H9 (cell line): ENCODE measurements around the gene DEFB123. TPM values are rescaled to one million over a fixed set of nuclear protein-coding genes. Genes with fewer than 3 reads are reported as not detected.

Experiments
- DNase-seq: peaks from one replicate; pipeline ENCODE4 v3.0.0-alpha.2; 2017
- H2AFZ ChIP-seq: one replicate; pipeline ENCODE4 v1.6.1; 2013; ENCODE audit warnings: mild to moderate bottlenecking, low read length, control low read depth, moderate library complexity
- H2AK5ac ChIP-seq: 2 replicates; pipeline ENCODE4 v1.6.1; 2013; ENCODE audit warnings: low read length, control low read depth, mixed read lengths; ENCODE audit not compliant: insufficient read length
- H2BK120ac ChIP-seq: one replicate; pipeline ENCODE4 v1.6.1; 2013; ENCODE audit warnings: low read depth, mild to moderate bottlenecking, low read length, control low read depth, inconsistent platforms; ENCODE audit not compliant: poor library complexity, severe bottlenecking
- H2BK12ac ChIP-seq: 2 replicates; pipeline ENCODE4 v1.6.1; 2013; ENCODE audit warnings: low read length, control low read depth, mixed read lengths, low read depth; ENCODE audit not compliant: insufficient read length
- H2BK15ac ChIP-seq: 2 replicates; pipeline ENCODE4 v1.6.1; 2013; ENCODE audit warnings: low read depth, low read length, control low read depth
- H2BK20ac ChIP-seq: one replicate; pipeline ENCODE4 v1.6.1; 2013; ENCODE audit warnings: low read depth, mild to moderate bottlenecking, low read length, control low read depth, inconsistent platforms; ENCODE audit not compliant: poor library complexity, severe bottlenecking
- H2BK5ac ChIP-seq: 2 replicates; pipeline ENCODE4 v1.6.1; 2013; ENCODE audit warnings: low read length, control low read depth, mixed read lengths; ENCODE audit not compliant: insufficient read length
- H3K14ac ChIP-seq: 2 replicates; pipeline ENCODE4 v1.6.1; 2013; ENCODE audit warnings: low read length, control low read depth; ENCODE audit not compliant: insufficient read depth
- H3K18ac ChIP-seq: 2 replicates; pipeline ENCODE4 v1.6.1; 2013; ENCODE audit warnings: low read depth, mild to moderate bottlenecking, mixed read lengths, low read length, control low read depth; ENCODE audit not compliant: insufficient read length
- H3K23ac ChIP-seq: 2 replicates; pipeline ENCODE4 v1.6.1; 2013; ENCODE audit warnings: low read length, control low read depth, mixed read lengths, low read depth; ENCODE audit not compliant: insufficient read length
- H3K23me2 ChIP-seq: 2 replicates; pipeline ENCODE4 v1.6.1; 2013; ENCODE audit warnings: low read depth, mild to moderate bottlenecking, mixed read lengths, low read length, control low read depth; ENCODE audit not compliant: insufficient read length, poor library complexity, severe bottlenecking
- H3K27ac ChIP-seq: 2 replicates; pipeline ENCODE4 v1.5.1; 2013; ENCODE audit warnings: low read length, control low read depth, mixed read lengths, low read depth; ENCODE audit not compliant: insufficient read length
- H3K27me3 ChIP-seq: 2 replicates; pipeline ENCODE4 v1.6.1; 2013; ENCODE audit warnings: low read length, control low read depth, inconsistent platforms; ENCODE audit not compliant: insufficient read depth
- H3K4ac ChIP-seq: 2 replicates; pipeline ENCODE4 v1.6.1; 2013; ENCODE audit warnings: low read depth, mild to moderate bottlenecking, control low read depth, inconsistent platforms, low read length, moderate library complexity
- H3K4me1 ChIP-seq: 2 replicates; pipeline ENCODE4 v1.6.1; 2013; ENCODE audit warnings: low read length, control low read depth, inconsistent platforms; ENCODE audit not compliant: insufficient read depth
- H3K4me2 ChIP-seq: 2 replicates; pipeline ENCODE4 v1.6.1; 2013; ENCODE audit warnings: low read length, control low read depth, mixed read lengths; ENCODE audit not compliant: insufficient read length, insufficient read depth
- H3K56ac ChIP-seq: 2 replicates; pipeline ENCODE4 v1.6.1; 2013; ENCODE audit warnings: low read depth, mild to moderate bottlenecking, mixed read lengths, low read length, control low read depth; ENCODE audit not compliant: insufficient read length
- H3K79me1 ChIP-seq: 2 replicates; pipeline ENCODE4 v1.6.1; 2013; ENCODE audit warnings: low read depth, mild to moderate bottlenecking, moderate library complexity, low read length, control low read depth, inconsistent platforms; ENCODE audit not compliant: insufficient read depth, poor library complexity, severe bottlenecking
- H3K79me2 ChIP-seq: 2 replicates; pipeline ENCODE4 v1.6.1; 2013; ENCODE audit warnings: low read length, control low read depth, inconsistent platforms; ENCODE audit not compliant: insufficient read depth
- H3K9ac ChIP-seq: 2 replicates; pipeline ENCODE4 v1.6.1; 2013; ENCODE audit warnings: low read length, control low read depth, mixed read lengths; ENCODE audit not compliant: insufficient read length; ENCODE audit errors: extremely low read depth
- H3K9me3 ChIP-seq: one replicate; pipeline ENCODE4 v1.6.1; 2013; ENCODE audit warnings: low read depth, low read length, inconsistent platforms; ENCODE audit not compliant: control insufficient read depth
- H3T11ph ChIP-seq: one replicate; pipeline ENCODE4 v1.6.1; 2013; ENCODE audit warnings: mild to moderate bottlenecking, low read length, control low read depth, inconsistent platforms
- H4K20me1 ChIP-seq: one replicate; pipeline ENCODE4 v1.6.1; 2013; ENCODE audit not compliant: control insufficient read depth, insufficient read length, insufficient read depth
- H4K5ac ChIP-seq: 2 replicates; pipeline ENCODE4 v1.6.1; 2013; ENCODE audit warnings: low read depth, mild to moderate bottlenecking, mixed read lengths, low read length, control low read depth; ENCODE audit not compliant: insufficient read length
- H4K8ac ChIP-seq: replicated peaks from 2 replicates; pipeline ENCODE4 v1.6.1; 2013; ENCODE audit warnings: low read length, control low read depth, mixed read lengths, low read depth; ENCODE audit not compliant: insufficient read length
- H4K91ac ChIP-seq: 2 replicates; pipeline ENCODE4 v1.6.1; 2013; ENCODE audit warnings: low read depth, mild to moderate bottlenecking, moderate library complexity, mixed read lengths, low read length, control low read depth; ENCODE audit not compliant: insufficient read length
- H3K27ac Mint-ChIP-seq, 3 experiments: 2 replicates in 2 of 3; 3 replicates in 1 of 3; pipeline ENCODE4 v1.8.0; 2020 to 2021; ENCODE audit warnings: mixed read lengths in 3 of 3, mild to moderate bottlenecking in 1 of 3, moderate library complexity in 1 of 3
- H3K27me3 Mint-ChIP-seq: 2 replicates; pipeline ENCODE4 v1.8.0; 2021; ENCODE audit warnings: low read depth, mild to moderate bottlenecking, moderate library complexity, mixed read lengths
- H3K36me3 Mint-ChIP-seq, 3 experiments: 2 replicates in 2 of 3; 3 replicates in 1 of 3; pipeline ENCODE4 v1.8.0; 2020 to 2021; ENCODE audit warnings: low read depth in 3 of 3, mixed read lengths in 3 of 3; ENCODE audit not compliant: insufficient read depth in 1 of 3
- H3K4me1 Mint-ChIP-seq, 2 experiments: 2 replicates each; pipeline ENCODE4 v1.8.0; 2020; ENCODE audit warnings: mixed read lengths in 2 of 2
- H3K4me3 Mint-ChIP-seq, 2 experiments: 2 replicates in 1 of 2; 3 replicates in 1 of 2; pipeline ENCODE4 v1.8.0; 2020 to 2021; ENCODE audit warnings: mild to moderate bottlenecking in 2 of 2, mixed read lengths in 2 of 2, moderate library complexity in 1 of 2
- H3K9me3 Mint-ChIP-seq, 2 experiments: 2 replicates in 1 of 2; 3 replicates in 1 of 2; pipeline ENCODE4 v1.8.0; 2020; ENCODE audit warnings: mild to moderate bottlenecking in 2 of 2, mixed read lengths in 2 of 2, moderate library complexity in 1 of 2
- CTCF ChIP-seq: fragments of 200-600 bp; sonication (generic); conservative IDR thresholded peaks from 3 replicates; pipeline ENCODE4 v1.8.0; 2021; ENCODE audit warnings: antibody characterized with exemption, mild to moderate bottlenecking
- WGBS: extraction: QIAGEN DNeasy Blood & Tissue Kit; methylation state at CpG from one replicate; pipeline ENCODE4 v1.1.7; 2013; ENCODE audit warnings: missing lambda C conversion rate, low lambda C conversion rate, mixed read lengths; ENCODE audit not compliant: insufficient read length; ENCODE audit errors: extremely low coverage; 5-methylcytosine and 5-hydroxymethylcytosine counted together
- total RNA-seq: library from RNA; stranded (reverse); gene quantifications from 2 replicates; pipeline ENCODE4 v1.2.1, GENCODE V29; 2021

Gene DEFB123
- total RNA-seq, 1 experiment from 2014 or later: not detected

- peak; percentile 55 for DNase-seq
- no peak overlapping the region for H3K56ac ChIP-seq
- no peaks in the 10 kb centered on the region for H3K4me1 ChIP-seq
- no peak overlapping the region for H4K91ac ChIP-seq
- Mint-ChIP-seq H3K9me3 (peaks cover 77 to 94% of the 10 kb centered on the region in 2 experiments), H3K4me3 (no peak overlapping the region; a peak in 1 of 5 replicates), H3K4me1 (no peaks in the 10 kb centered on the region), H3K27me3 (peaks cover 18% of the 10 kb centered on the region), H3K27ac (no peak overlapping the region), H3K36me3 (peaks cover 11 to 48% (median 23%) of the 10 kb centered on the region in 3 experiments)
- no peaks in the 10 kb centered on the region for H4K20me1 ChIP-seq
- H3K23ac ChIP-seq: no peak overlapping the region
- no CpG with 5 or more reads among the region's 36 CpGs for WGBS
- H3K23me2 ChIP-seq: no peaks in the 10 kb centered on the region
- no peak overlapping the region for H3K18ac ChIP-seq
- no peaks in the 10 kb centered on the region for H3K79me1 ChIP-seq
- H2BK5ac ChIP-seq: no peak overlapping the region
- H3K4me2 ChIP-seq: no peak overlapping the region
- TF ChIP-seq CTCF: no peak
- H3K79me2 ChIP-seq: no peaks in the 10 kb centered on the region
- H2BK12ac ChIP-seq: no peak overlapping the region
- H3K4ac ChIP-seq: no peak overlapping the region
- no peak overlapping the region for H2AFZ ChIP-seq
- no peak overlapping the region for H3K9ac ChIP-seq
- H3K9me3 ChIP-seq: peaks cover 70% of the 10 kb centered on the region
- no peak overlapping the region for H2AK5ac ChIP-seq
- H3T11ph ChIP-seq: no peak overlapping the region
- H2BK20ac ChIP-seq: no peak overlapping the region
- no peak overlapping the region for H3K14ac ChIP-seq
- no peak overlapping the region for H2BK15ac ChIP-seq
- H4K5ac ChIP-seq: no peak overlapping the region
- H4K8ac ChIP-seq: no peak overlapping the region
- 0 out of 2 replicates have a peak, but pooled peaks cover 2% of the 10 kb centered on the region for H3K27me3 ChIP-seq
- H2BK120ac ChIP-seq: no peak overlapping the region
- H3K27ac ChIP-seq: no peak overlapping the region
These were observed 43.6 kb downstream of the DEFB123 start for GRCh38 chr20:31484001-31484400.
